Upper lobe of left lung (tissue), 6 donors: ENCODE data around the gene SRGAP3. TPM values are rescaled to one million over a fixed set of nuclear protein-coding genes. Genes with fewer than 3 reads are reported as not detected.

ENCODE experiments used
- ATAC-seq, 2 donors: fragments of 200-7000 bp; cut with Tn5 transposase; one replicate each; pipeline ENCODE4 v1.9.1; 2022; ENCODE audit warnings: mild to moderate bottlenecking in 2 of 2, moderate library complexity in 2 of 2; ENCODE audit not compliant: low FRiP score in 2 of 2
- DNase-seq, 2 donors: peaks; one replicate each; pipeline ENCODE4 v3.0.0-alpha.2; 2019 to 2020
- H3K27ac ChIP-seq, 4 donors: fragments of 200-600 bp; sonication (generic); one replicate each; pipeline ENCODE4 v1.5.1; 2016 to 2019
- H3K27me3 ChIP-seq, 4 donors: fragments of 200-600 bp; sonication (generic); one replicate each; pipeline ENCODE4 v1.5.1; 2017 to 2019
- H3K36me3 ChIP-seq, 4 donors: fragments of 200-600 bp; sonication (generic); one replicate each; pipeline ENCODE4 v1.5.1; 2016 to 2019
- H3K4me1 ChIP-seq, 4 donors: fragments of 200-600 bp; sonication (generic); one replicate each; pipeline ENCODE4 v1.5.1; 2018 to 2019
- H3K4me3 ChIP-seq, 4 donors: fragments of 200-600 bp; sonication (generic); one replicate each; pipeline ENCODE4 v1.5.1; 2017 to 2019; ENCODE audit warnings: mild to moderate bottlenecking in 2 of 4, moderate library complexity in 1 of 4
- H3K9me3 ChIP-seq, 4 donors: fragments of 200-600 bp; sonication (generic); one replicate each; pipeline ENCODE4 v1.5.1; 2018 to 2019
- EP300 ChIP-seq, 4 donors: sonication (generic); formaldehyde crosslinking; IDR thresholded peaks; one replicate each; pipeline ENCODE4 v1.5.1; 2017; ENCODE audit warnings: antibody characterized with exemption in 4 of 4, control low read depth in 2 of 4
- POLR2A ChIP-seq, 4 donors: fragments of 450-650 bp; IDR thresholded peaks; one replicate each; pipeline ENCODE4 v1.5.1; 2016 to 2017; ENCODE audit warnings: antibody characterized with exemption in 4 of 4, mild to moderate bottlenecking in 2 of 4
- POLR2AphosphoS5 ChIP-seq, 2 donors: sonication (generic); formaldehyde crosslinking; IDR thresholded peaks; one replicate each; pipeline ENCODE4 v1.5.1; 2017; ENCODE audit warnings: antibody characterized with exemption in 2 of 2
- WGBS, 2 donors: methylation state at CpG; one replicate each; pipeline ENCODE4 v1.1.5; 2017 to 2018; 5-methylcytosine and 5-hydroxymethylcytosine counted together
- total RNA-seq, 6 donors: library from RNA; depleted of rRNA in 4 of 6; stranded (reverse); fragments of >200 nt in 4 of 6; gene quantifications; one replicate each; pipeline versions ENCODE4 v1.1.0 to v1.2.1, GENCODE V29; 2016 to 2021
- TF ChIP-seq, protein P1 (sequence below), 6 experiments: fragments of 450-650 bp in 4 of 6; fragments of 200-600 bp in 2 of 6; sonication (generic) in 2 of 6; IDR thresholded peaks; one replicate each; pipeline ENCODE4 v1.5.1; 2016 to 2019; ENCODE audit warnings: antibody characterized with exemption in 6 of 6
- donor health status: DM: no; HTN: no; CAD: no; lungs with moderate emphysema.
- donor health status: DM: no; HTN: yes; CAD: no; lungs with severe emphysema.

SRGAP3 gene
- total RNA-seq, 6 donors from 2014 or later: 4.6 to 29.6 (median 11.4) TPM

DNA sequence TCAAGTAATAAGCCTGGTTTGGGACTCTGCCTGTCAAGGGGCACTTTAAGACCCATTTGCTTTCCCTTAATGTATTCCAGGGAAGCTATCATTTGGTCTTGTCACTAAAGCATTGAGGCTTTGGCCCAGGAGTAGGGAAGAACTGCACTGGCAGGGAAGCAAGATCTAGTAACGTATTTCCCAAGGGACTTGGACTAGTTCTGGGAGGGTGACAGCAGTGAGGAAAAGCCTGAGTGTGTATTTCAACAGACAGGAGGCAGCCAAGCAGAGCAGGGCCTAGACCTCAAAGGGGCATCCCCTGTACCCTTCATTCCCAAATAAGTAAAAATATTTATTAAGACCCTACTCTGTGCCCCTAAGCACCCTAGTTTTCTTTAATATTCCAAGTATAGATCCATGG, 92.8 kb downstream of the SRGAP3 start:
- ATAC-seq: no peak
- peaks cover 0 to 7% (median 1%) of the 10 kb centered on the region in 4 donors for H3K9me3 ChIP-seq
- no peak overlapping the region for H3K4me3 ChIP-seq
- no peaks in the 10 kb centered on the region for H3K4me1 ChIP-seq
- no peaks in the 10 kb centered on the region for H3K36me3 ChIP-seq
- H3K27me3 ChIP-seq: no peaks in the 10 kb centered on the region
- no peak for TF ChIP-seq EP300 (IDR thresholded peaks at IDR 0.05)
- TF ChIP-seq POLR2A (IDR thresholded peaks at IDR 0.05): no peak
- no peak for TF ChIP-seq POLR2AphosphoS5 (IDR thresholded peaks at IDR 0.05)
- TF ChIP-seq, protein P1, sequence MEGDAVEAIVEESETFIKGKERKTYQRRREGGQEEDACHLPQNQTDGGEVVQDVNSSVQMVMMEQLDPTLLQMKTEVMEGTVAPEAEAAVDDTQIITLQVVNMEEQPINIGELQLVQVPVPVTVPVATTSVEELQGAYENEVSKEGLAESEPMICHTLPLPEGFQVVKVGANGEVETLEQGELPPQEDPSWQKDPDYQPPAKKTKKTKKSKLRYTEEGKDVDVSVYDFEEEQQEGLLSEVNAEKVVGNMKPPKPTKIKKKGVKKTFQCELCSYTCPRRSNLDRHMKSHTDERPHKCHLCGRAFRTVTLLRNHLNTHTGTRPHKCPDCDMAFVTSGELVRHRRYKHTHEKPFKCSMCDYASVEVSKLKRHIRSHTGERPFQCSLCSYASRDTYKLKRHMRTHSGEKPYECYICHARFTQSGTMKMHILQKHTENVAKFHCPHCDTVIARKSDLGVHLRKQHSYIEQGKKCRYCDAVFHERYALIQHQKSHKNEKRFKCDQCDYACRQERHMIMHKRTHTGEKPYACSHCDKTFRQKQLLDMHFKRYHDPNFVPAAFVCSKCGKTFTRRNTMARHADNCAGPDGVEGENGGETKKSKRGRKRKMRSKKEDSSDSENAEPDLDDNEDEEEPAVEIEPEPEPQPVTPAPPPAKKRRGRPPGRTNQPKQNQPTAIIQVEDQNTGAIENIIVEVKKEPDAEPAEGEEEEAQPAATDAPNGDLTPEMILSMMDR (IDR thresholded peaks at IDR 0.05): no peak
- 76 to 81% methylated on average over 1 of the region's 1 CpG for WGBS, 2 donors
- no peak overlapping the region for H3K27ac ChIP-seq
- no peak for DNase-seq

DNA sequence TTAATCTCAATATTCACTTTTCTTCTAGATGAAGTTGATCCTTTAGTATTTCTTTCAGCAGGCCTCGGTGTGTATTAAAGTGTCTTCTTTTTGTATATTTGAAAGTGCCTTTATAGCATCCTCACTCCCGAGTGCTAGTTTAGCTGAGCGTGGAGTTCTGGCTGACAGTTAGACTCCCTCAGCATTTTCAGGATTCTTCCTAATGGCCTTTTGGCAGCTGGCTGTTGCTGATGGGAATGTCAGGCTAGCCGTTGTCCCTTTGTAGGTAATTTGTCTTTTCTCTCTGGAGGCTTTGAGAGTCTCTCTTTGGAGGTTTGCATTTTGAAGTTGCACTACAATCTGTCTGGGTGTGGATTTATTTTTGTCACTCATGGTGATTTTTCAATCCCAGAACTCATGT, 94.4 kb downstream of the SRGAP3 start:
- H3K9me3 ChIP-seq: peaks cover 0 to 20% (median 15%) of the 10 kb centered on the region in 4 donors
- WGBS, 2 donors: 51 to 55% methylated on average over 4 of the region's 4 CpGs
- TF ChIP-seq, protein P1 (IDR thresholded peaks at IDR 0.05): no peak
- TF ChIP-seq EP300 (IDR thresholded peaks at IDR 0.05): no peak
- no peaks in the 10 kb centered on the region for H3K27me3 ChIP-seq
- no peak overlapping the region for H3K27ac ChIP-seq
- H3K4me3 ChIP-seq: no peak overlapping the region
- H3K4me1 ChIP-seq: no peaks in the 10 kb centered on the region
- DNase-seq: no peak
- ATAC-seq: no peak
- no peaks in the 10 kb centered on the region for H3K36me3 ChIP-seq

DNA sequence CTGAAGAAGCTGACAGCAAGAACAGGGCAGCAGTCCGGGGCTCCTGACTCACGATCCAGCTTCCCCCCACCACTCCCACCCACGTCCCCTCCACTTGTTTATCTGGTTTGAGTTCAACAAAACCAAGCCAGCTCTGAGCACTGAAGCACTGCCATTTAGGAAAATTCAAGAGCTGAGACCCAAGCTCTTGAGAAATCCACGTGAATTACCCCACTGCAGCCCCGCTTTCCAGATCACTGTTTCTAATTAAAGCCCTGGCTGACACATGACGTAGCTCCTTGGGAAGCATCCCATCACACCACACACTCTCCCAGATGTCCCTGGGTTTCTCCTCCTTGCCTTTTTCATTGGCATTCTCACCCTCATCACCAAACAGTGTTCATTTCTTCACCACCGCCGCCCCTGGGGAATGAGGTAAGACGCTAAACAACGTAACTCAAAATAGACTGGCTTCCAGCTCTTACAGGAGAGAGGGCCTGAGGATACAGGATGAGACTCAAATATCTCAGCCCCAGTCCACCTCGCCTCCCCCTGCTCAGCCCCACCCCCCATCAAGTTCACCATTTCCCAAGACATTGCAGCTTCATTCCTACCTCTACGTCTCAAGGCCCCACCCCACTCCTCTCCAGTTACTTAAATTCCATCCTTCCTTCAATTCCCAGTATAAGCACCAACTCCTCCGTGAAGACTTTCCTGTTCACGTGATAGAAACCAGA, 95.4 kb downstream of the SRGAP3 start:
- Histone ChIP-seq H3K27me3 (no peaks in the 10 kb centered on the region), H3K9me3 (peaks cover 0 to 20% (median 15%) of the 10 kb centered on the region in 4 donors), H3K4me1 (no peaks in the 10 kb centered on the region), H3K27ac (no peak overlapping the region), H3K4me3 (no peak overlapping the region), H3K36me3 (no peaks in the 10 kb centered on the region)
- DNase-seq (no peak), ATAC-seq (peak in 1 of 2 donors; percentile 91)
- TF ChIP-seq POLR2A (IDR thresholded peaks at IDR 0.05) (no peak), POLR2AphosphoS5 (IDR thresholded peaks at IDR 0.05) (no peak), EP300 (IDR thresholded peaks at IDR 0.05) (no peak)
- TF ChIP-seq, protein P1 (IDR thresholded peaks at IDR 0.05): no peak
- WGBS, 2 donors: 60 to 62% methylated on average over 14 of the region's 14 CpGs

DNA sequence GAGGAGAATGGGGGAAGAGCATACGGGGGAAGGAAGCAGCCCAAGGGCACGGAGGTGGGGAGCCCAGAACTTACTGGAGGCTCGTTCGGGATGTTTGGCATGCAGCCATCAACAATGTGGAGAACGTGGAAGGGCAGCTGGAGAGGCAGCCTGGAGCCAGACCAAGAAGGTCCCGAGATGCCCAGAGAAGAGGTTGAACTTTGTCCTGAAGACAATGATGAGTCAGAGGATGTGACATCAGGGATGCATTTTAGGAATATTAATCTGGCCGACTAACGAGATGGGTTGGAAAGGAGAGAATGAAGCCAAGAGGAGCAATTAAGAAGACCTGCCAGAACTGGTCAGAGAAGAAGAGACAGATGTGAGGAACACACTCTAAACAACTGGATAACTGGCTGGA, 98.2 kb downstream of the SRGAP3 start:
- peaks cover 0 to 20% (median 15%) of the 10 kb centered on the region in 4 donors for H3K9me3 ChIP-seq
- H3K27ac ChIP-seq: no peak overlapping the region
- no peak overlapping the region for H3K4me3 ChIP-seq
- no peak for DNase-seq
- H3K4me1 ChIP-seq: no peaks in the 10 kb centered on the region
- H3K36me3 ChIP-seq: no peaks in the 10 kb centered on the region
- ATAC-seq: no peak
- 87 to 89% methylated on average over 8 of the region's 8 CpGs for WGBS, 2 donors
- TF ChIP-seq EP300 (IDR thresholded peaks at IDR 0.05) (no peak), POLR2AphosphoS5 (IDR thresholded peaks at IDR 0.05) (no peak), POLR2A (IDR thresholded peaks at IDR 0.05) (no peak)
- TF ChIP-seq, protein P1 (IDR thresholded peaks at IDR 0.05): no peak
- H3K27me3 ChIP-seq: no peaks in the 10 kb centered on the region

DNA sequence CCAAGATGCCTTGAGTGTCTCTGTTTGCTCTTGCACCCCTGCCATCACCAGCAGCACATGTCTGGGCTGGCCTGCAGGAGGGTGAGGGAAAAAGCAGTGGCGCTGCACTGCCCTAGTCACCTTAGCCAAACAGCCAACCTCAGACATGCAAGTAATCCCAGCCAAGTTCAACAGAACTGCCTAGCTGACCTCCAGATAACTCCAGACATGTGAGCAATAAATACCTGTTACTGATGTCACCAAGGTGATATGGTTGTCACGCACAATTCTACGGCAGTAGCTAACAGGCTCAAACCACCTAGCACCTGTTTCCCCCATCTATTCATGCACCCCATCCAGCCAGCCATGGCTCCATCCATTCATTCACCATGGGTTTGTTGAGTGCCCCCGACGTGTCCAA, 99.9 kb downstream of the SRGAP3 start:
- TF ChIP-seq, protein P1 (IDR thresholded peaks at IDR 0.05): no peak
- TF ChIP-seq POLR2AphosphoS5 (IDR thresholded peaks at IDR 0.05): no peak
- TF ChIP-seq POLR2A (IDR thresholded peaks at IDR 0.05): no peak
- TF ChIP-seq EP300 (IDR thresholded peaks at IDR 0.05): no peak
- no peak overlapping the region for H3K27ac ChIP-seq
- peaks cover 0 to 20% (median 15%) of the 10 kb centered on the region in 4 donors for H3K9me3 ChIP-seq
- H3K36me3 ChIP-seq: no peaks in the 10 kb centered on the region
- no peaks in the 10 kb centered on the region for H3K4me1 ChIP-seq
- H3K27me3 ChIP-seq: no peaks in the 10 kb centered on the region
- DNase-seq (no peak), ATAC-seq (no peak)
- no peak overlapping the region for H3K4me3 ChIP-seq
- WGBS, 2 donors: 89 to 94% methylated on average over 5 of the region's 5 CpGs
